IMR-90 (cell line): ENCODE measurements around the gene SH3RF1. TPM values are rescaled to one million over a fixed set of nuclear protein-coding genes. Genes with fewer than 3 reads are reported as not detected.

Experiments used
- polyA plus RNA-seq, 3 experiments: library from polyadenylated mRNA; depleted of rRNA; stranded (reverse); fragments of >200 nt; gene quantifications; 2 replicates each; pipeline ENCODE4 v1.2.3, GENCODE V29; 2012; ENCODE audit warnings: low replicate concordance in 1 of 3
- total RNA-seq: library from RNA; depleted of rRNA; stranded (reverse); fragments of >200 nt; gene quantifications from 2 replicates; pipeline ENCODE4 v1.2.3, GENCODE V29; 2012
- TF ChIP-seq, protein P1 (sequence below): fragments of 150-350 bp; IDR thresholded peaks from 2 replicates; pipeline ENCODE4 v1.6.1; 2017; ENCODE audit warnings: mild to moderate bottlenecking, antibody characterized with exemption, low read length, low read depth

The SH3RF1 gene
- total and polyA plus RNA-seq, 2 of the 4 experiments (the other 2 are of a cell fraction), result 22.0 to 29.8 TPM

DNA sequence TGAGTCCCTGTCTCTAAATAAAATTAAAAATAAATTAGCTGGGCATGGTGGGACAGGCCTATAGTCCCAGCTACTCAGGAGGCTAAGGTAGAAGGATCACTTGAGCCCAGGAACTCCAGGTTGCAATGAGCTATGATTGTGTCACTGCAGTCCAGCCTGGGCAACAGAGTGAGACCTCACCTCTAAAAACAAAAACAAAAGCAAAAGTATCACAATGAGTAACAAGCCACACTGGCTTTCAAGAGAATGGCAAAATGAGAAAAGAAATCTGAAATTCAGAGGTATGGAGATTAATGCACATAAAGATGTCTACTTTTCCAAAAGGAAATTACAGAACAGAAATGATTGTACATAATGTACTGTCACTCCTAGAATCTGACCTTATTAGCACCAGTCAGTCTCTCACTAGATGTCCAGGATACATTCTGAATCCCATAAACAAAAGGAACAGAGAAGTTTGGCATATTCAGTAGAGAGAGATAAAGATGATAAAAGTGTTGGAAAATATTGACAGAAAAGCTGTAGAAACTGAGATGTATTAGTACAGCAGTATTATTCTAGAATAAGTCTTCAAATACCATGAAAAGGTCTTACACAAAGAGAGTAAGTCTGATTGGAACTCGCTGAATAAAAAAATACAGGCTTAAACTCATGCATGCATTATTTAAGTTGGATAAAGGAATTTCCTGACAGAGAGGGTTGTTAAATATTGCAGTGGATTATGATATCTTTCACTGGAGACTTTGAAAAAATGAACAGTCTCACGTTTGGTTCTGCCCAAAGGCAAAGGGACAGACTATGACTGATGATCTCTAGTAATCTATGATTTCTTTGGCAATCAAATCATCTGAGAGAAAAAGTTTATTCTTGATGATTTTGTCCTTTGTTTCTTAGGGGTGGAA lies 102.5 kb downstream of the SH3RF1 start (continued):
- TF ChIP-seq, protein P1, sequence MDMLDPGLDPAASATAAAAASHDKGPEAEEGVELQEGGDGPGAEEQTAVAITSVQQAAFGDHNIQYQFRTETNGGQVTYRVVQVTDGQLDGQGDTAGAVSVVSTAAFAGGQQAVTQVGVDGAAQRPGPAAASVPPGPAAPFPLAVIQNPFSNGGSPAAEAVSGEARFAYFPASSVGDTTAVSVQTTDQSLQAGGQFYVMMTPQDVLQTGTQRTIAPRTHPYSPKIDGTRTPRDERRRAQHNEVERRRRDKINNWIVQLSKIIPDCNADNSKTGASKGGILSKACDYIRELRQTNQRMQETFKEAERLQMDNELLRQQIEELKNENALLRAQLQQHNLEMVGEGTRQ, result no peak
